Measurements from ENCODE around the gene FANCI. TPM values are rescaled to one million over a fixed set of nuclear protein-coding genes. Genes with fewer than 3 reads are reported as not detected.

Gene FANCI
- total and polyA plus RNA-seq, 2 experiments from 2014 or later = 63.6 to 66.8 TPM

- H3K4me1 Mint-ChIP-seq = peaks cover 22% of the 10 kb centered on the region
- no peak overlapping the region; the same call in 2 of the 3 replicates for H3K4me3 Mint-ChIP-seq
- DNase-seq (ENCODE audit: low spot score) (no peak), ATAC-seq (no peak)
- H3K36me3 Mint-ChIP-seq (ENCODE audit: low read depth) = peaks cover 80% of the 10 kb centered on the region
- no peak for TF ChIP-seq NANOG (IDR thresholded peaks at IDR 0.05; ENCODE audit: borderline replicate concordance)
- no peak for TF ChIP-seq ZNF462 (CRISPR knock-in tag; IDR thresholded peaks at IDR 0.05)
- H3K27me3 ChIP-seq (ENCODE audit: insufficient read depth) = no peaks in the 10 kb centered on the region
- H3K9me3 Mint-ChIP-seq = no peaks in the 10 kb centered on the region
- H3K36me3 ChIP-seq (ENCODE audit: insufficient read depth) = peaks cover 62% of the 10 kb centered on the region
- H3K27ac ChIP-seq (ENCODE audit: low read depth) = no peak overlapping the region
- H3K27me3 Mint-ChIP-seq (ENCODE audit: insufficient read depth, low read depth, poor library complexity) = peaks cover 2% of the 10 kb centered on the region
- H3K4me1 ChIP-seq (ENCODE audit: insufficient read depth) = peaks cover 13% of the 10 kb centered on the region; the same call in 1 of the 2 replicates
- peaks cover 30% of the 10 kb centered on the region for H4K20me1 ChIP-seq (replicated peaks; ENCODE audit: insufficient read depth)
- no peaks in the 10 kb centered on the region for H3K9me2 ChIP-seq (ENCODE audit: insufficient read depth)
- H2AFZ ChIP-seq = no peak overlapping the region
- H3K27ac Mint-ChIP-seq = no peak overlapping the region
- H3K4me2 ChIP-seq = no peak overlapping the region
- no peak overlapping the region for H3K4me3 ChIP-seq
- H3F3A ChIP-seq (replicated peaks; ENCODE audit: low read depth) = 0 out of 2 replicates have a peak, but pooled peaks cover 3% of the 10 kb centered on the region
- peaks cover 32% of the 10 kb centered on the region for H3K79me2 ChIP-seq (replicated peaks; ENCODE audit: insufficient read depth)
Observed at GRCh38 chr15:89329329-89330084, 85.7 kb downstream of the FANCI start.

DNA sequence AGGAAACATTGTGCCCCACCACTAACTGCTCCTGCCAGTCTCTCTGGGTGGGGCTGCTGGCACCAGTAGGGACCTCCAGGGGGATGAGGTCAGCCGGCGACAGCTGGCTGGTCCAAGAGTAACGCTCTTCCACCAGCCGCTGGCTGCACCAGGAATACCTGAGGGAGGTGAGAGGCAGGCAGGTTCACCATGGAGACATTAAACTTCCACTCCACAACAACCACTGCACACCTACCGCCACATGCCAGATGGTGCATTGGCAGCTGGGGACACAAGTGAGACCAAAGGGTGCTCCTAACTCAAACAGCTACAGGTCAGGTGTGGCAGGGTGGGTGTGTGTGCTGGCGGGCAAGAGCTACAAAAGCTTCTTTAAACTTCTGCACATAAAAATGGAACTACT lies 86.3 kb downstream of the FANCI start:
- Mint-ChIP-seq H3K27ac (no peak overlapping the region), H3K9me3 (peaks cover 5% of the 10 kb centered on the region), H3K36me3 (ENCODE audit: low read depth) (peaks cover 77% of the 10 kb centered on the region), H3K27me3 (ENCODE audit: insufficient read depth, low read depth, poor library complexity) (peaks cover 7% of the 10 kb centered on the region), H3K4me3 (no peak overlapping the region), H3K4me1 (peaks cover 22% of the 10 kb centered on the region)
- H3K4me1 ChIP-seq (ENCODE audit: insufficient read depth) = peaks cover 13% of the 10 kb centered on the region; the same call in 1 of the 2 replicates
- peaks cover 58% of the 10 kb centered on the region for H3K36me3 ChIP-seq (ENCODE audit: insufficient read depth)
- H4K20me1 ChIP-seq (replicated peaks; ENCODE audit: insufficient read depth) = peaks cover 30% of the 10 kb centered on the region
- 0 out of 2 replicates have a peak, but pooled peaks cover 3% of the 10 kb centered on the region for H3F3A ChIP-seq (replicated peaks; ENCODE audit: low read depth)
- ATAC-seq (no peak), DNase-seq (ENCODE audit: low spot score) (no peak)
- H3K27ac ChIP-seq (ENCODE audit: low read depth) = no peak overlapping the region
- H3K9me2 ChIP-seq (ENCODE audit: insufficient read depth) = no peaks in the 10 kb centered on the region
- H3K79me2 ChIP-seq (replicated peaks; ENCODE audit: insufficient read depth) = peaks cover 32% of the 10 kb centered on the region
- H3K4me2 ChIP-seq = no peak overlapping the region
- H3K27me3 ChIP-seq (ENCODE audit: insufficient read depth) = no peaks in the 10 kb centered on the region
- H2AFZ ChIP-seq = no peak overlapping the region
- no peak overlapping the region for H3K4me3 ChIP-seq
- TF ChIP-seq, protein P1, sequence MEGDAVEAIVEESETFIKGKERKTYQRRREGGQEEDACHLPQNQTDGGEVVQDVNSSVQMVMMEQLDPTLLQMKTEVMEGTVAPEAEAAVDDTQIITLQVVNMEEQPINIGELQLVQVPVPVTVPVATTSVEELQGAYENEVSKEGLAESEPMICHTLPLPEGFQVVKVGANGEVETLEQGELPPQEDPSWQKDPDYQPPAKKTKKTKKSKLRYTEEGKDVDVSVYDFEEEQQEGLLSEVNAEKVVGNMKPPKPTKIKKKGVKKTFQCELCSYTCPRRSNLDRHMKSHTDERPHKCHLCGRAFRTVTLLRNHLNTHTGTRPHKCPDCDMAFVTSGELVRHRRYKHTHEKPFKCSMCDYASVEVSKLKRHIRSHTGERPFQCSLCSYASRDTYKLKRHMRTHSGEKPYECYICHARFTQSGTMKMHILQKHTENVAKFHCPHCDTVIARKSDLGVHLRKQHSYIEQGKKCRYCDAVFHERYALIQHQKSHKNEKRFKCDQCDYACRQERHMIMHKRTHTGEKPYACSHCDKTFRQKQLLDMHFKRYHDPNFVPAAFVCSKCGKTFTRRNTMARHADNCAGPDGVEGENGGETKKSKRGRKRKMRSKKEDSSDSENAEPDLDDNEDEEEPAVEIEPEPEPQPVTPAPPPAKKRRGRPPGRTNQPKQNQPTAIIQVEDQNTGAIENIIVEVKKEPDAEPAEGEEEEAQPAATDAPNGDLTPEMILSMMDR (conservative IDR thresholded peaks at IDR 0.05; ENCODE audit: low read depth in 2 of 2) = no peak
- TF ChIP-seq REST (IDR thresholded peaks at IDR 0.05; ENCODE audit: unreplicated experiment) (no peak), STAT1 (IDR thresholded peaks at IDR 0.05; ENCODE audit: unreplicated experiment) (no peak), JUNB (IDR thresholded peaks at IDR 0.05; ENCODE audit: unreplicated experiment) (no peak)
- TF ChIP-seq, protein P2, sequence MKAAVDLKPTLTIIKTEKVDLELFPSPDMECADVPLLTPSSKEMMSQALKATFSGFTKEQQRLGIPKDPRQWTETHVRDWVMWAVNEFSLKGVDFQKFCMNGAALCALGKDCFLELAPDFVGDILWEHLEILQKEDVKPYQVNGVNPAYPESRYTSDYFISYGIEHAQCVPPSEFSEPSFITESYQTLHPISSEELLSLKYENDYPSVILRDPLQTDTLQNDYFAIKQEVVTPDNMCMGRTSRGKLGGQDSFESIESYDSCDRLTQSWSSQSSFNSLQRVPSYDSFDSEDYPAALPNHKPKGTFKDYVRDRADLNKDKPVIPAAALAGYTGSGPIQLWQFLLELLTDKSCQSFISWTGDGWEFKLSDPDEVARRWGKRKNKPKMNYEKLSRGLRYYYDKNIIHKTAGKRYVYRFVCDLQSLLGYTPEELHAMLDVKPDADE (IDR thresholded peaks at IDR 0.05) = no peak

All from GM23338 (cell line).